Fibroblast of pulmonary artery (primary cell): ENCODE data around the gene NBEAL2.

Experiments
- DNase-seq: peaks from one replicate; pipeline ENCODE4 v3.0.0-alpha.2; 2010; ENCODE audit warnings: low read depth
- H3K4me3 ChIP-seq: replicated peaks from 2 replicates; pipeline ENCODE4 v1.5.1; 2011; ENCODE audit warnings: low read depth, mild to moderate bottlenecking, control low read depth, low read length, moderate library complexity
- TF ChIP-seq, protein P1 (sequence below): IDR thresholded peaks from 2 replicates; pipeline ENCODE4 v1.5.1; 2011; ENCODE audit warnings: mild to moderate bottlenecking, control low read depth, low read length, inconsistent platforms; ENCODE audit errors: missing control alignments

The NBEAL2 gene

DNA sequence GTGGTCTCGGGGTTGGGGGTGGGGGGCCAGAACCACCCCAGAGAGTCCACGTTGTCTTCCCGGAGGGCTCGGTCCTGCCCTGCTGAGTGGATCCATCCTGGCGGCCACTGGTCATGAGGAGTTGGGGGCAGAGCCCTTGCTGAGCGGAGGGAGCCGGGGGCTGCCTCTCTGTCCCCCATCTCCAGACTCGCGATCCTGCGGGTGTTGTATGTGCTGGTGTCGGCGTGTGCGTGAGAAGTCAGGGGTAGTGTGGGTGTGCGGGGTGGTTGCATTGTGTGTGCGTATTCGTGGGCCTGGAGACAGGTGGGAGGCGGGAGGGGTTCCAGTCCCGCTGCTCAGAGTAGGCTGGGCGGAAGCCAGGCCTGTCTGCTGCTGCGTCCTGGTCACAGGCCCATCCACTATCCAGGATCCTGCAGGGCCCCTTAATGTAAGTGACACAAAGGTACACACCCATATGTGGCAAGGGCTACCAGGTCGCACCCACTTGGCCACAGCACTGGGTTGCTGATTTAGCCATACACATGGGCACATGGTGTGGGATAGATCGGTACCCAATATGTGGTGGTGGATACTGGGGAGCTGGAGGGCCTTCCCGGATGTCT is 30.7 kb downstream of the NBEAL2 start:
- H3K4me3 ChIP-seq = no peak overlapping the region
- TF ChIP-seq, protein P1, sequence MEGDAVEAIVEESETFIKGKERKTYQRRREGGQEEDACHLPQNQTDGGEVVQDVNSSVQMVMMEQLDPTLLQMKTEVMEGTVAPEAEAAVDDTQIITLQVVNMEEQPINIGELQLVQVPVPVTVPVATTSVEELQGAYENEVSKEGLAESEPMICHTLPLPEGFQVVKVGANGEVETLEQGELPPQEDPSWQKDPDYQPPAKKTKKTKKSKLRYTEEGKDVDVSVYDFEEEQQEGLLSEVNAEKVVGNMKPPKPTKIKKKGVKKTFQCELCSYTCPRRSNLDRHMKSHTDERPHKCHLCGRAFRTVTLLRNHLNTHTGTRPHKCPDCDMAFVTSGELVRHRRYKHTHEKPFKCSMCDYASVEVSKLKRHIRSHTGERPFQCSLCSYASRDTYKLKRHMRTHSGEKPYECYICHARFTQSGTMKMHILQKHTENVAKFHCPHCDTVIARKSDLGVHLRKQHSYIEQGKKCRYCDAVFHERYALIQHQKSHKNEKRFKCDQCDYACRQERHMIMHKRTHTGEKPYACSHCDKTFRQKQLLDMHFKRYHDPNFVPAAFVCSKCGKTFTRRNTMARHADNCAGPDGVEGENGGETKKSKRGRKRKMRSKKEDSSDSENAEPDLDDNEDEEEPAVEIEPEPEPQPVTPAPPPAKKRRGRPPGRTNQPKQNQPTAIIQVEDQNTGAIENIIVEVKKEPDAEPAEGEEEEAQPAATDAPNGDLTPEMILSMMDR = no peak
- DNase-seq = no peak

DNA sequence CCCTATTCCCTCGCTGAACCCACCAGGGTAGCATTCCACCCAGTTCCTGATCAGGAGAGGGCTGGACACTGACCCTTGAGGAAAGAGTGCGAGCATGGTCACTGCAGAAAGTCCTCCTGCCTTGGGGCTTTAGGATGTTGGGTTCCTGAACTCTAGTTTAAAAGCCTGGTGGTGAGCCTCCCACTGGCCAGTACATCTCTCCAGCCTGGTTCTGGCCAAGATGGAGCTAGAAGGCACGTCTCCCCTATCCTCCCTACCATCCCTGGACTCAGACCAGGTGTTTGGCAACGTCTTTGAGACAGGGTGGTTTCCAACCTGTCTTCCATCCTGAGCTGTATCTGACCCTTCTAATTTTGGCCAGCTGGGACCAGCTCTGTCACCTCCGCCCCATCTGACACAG is 31.4 kb downstream of the NBEAL2 start:
- TF ChIP-seq, protein P1 = no peak
- H3K4me3 ChIP-seq = no peak overlapping the region
- no peak for DNase-seq

DNA sequence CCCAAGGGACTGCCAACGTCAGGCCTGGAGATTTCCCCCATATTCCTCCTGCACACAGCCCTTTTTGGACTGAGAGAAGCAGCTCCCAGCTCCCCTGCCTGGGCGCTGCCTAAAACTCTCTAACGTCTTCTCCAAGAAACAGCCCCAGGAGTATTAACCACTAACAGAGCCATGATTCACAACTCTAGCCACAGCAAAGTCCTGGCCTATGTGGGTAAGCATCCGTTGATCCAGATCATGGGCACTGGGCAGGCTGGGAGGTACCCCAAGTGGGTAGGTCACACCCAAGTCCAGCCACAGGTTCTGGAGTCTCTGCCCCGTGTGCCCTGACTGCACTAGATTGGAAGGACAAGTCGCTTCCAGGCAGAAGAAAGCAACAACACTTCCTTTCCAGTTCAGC is 31.9 kb downstream of the NBEAL2 start:
- no peak for DNase-seq
- TF ChIP-seq, protein P1 = no peak
- no peak overlapping the region for H3K4me3 ChIP-seq

DNA sequence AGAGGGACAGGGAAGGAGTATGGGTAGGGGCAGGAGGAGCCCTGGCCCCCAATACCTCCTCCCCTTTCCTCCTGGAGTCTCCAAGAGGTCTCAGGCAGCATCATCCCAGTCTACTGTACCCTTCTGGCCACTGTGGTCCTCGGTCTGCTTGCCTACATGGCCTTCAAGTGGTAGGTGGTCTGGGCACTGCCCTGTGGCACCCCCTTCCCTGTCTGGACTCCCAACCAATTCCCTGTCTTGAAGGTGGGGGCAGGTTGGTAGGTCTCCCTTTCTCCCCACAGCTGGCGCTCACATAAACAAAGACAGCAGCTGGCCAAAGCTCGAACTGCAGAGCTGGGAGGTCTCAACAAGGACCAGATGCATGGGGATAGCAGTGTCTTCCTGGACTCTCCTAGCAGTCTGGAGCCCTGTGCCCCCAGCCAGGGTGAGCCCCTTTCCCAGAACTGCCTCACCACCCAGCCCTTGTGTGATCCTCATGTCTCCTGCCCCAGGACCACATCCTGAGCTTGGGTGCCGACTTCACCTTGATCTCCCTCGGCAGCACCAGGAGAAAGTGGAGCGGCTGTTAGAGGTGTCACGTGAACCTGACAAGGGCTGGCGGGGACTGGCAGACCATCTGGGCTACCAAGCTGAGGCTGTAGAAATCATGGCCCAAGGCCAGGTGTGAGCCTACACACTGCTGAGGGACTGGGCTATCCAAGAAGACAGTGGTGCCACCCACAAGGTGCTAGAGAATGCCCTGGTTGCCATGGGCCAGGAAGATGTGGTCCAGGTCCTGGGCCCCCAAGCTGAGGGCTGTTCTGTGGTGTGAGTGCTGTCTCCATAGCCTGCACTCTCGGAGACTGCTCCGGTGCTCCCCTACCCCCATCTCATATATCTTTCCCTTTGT is 33.1 kb downstream of the NBEAL2 start:
- DNase-seq = no peak
- no peak overlapping the region for H3K4me3 ChIP-seq
- TF ChIP-seq, protein P1 = no peak

DNA sequence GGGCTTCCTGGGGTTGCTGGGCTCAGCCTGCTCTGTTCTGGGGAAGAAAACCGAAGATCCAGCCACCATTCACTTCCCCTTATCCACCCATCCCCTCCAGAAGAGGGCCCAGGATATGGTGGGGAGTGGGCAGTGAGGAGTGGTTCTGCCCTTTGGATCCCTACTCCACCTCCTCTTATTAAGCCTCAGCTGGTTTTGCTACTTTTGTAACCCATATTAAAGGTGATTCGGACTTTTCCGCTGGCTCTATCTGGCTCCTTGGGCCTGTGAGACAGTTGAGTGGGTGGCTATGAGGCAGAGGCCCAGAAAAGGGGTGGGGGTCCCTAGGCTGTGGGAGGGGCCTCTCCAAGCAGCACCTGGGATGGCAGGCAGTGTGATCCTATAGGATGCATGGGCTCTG is 33.8 kb downstream of the NBEAL2 start:
- DNase-seq = no peak
- H3K4me3 ChIP-seq = no peak overlapping the region
- TF ChIP-seq, protein P1 = no peak

DNA sequence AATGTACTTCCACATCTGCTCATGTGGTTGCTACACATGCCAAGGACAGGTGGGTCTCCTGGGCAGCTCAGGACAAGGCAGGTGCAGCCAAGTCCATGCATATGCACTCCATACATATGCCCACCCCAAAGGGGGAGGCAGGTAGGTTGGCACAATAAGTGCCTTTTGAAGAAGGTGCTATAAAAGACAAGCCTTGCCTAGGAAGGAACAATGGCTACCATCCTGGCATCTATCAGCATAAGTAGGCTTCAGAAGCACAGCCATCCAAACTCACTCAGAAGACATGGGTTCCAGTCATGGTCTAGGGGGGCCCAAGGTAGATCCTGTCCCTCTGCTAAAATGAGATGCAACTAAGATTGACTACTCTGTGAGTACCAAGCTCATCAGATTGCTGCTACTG is 34.6 kb downstream of the NBEAL2 start:
- no peak for DNase-seq
- TF ChIP-seq, protein P1 = no peak
- no peak overlapping the region for H3K4me3 ChIP-seq
